SK-N-SH (cell line): Measurements from ENCODE around the gene PICK1.

Experiments used
- CHD2 ChIP-seq: fragments of 150-350 bp; IDR thresholded peaks from 2 replicates; pipeline ENCODE4 v1.6.1; 2018; ENCODE audit warnings: low read length; ENCODE audit not compliant: partially characterized antibody
- EP300 ChIP-seq, 2 experiments: IDR thresholded peaks; 2 replicates each; pipeline versions ENCODE4 v1.4.0 to v1.6.1; 2012; ENCODE audit warnings: borderline replicate concordance in 1 of 2, low read depth in 1 of 2, low read length in 1 of 2
- EZH2phosphoT487 ChIP-seq: fragments of 200-600 bp; sonication (generic); IDR thresholded peaks from 2 replicates; pipeline ENCODE4 v1.6.1; 2017; ENCODE audit warnings: low read depth, mixed run types, mild to moderate bottlenecking, antibody characterized with exemption, moderate library complexity, borderline replicate concordance
- FOXM1 ChIP-seq: IDR thresholded peaks from 2 replicates; pipeline ENCODE4 v1.4.0; 2012; ENCODE audit warnings: low read depth, mild to moderate bottlenecking
- GABPA ChIP-seq: IDR thresholded peaks from 2 replicates; pipeline ENCODE4 v1.4.0; 2012; ENCODE audit warnings: low read depth, mild to moderate bottlenecking
- JUND ChIP-seq: IDR thresholded peaks from 2 replicates; pipeline ENCODE4 v1.4.0; 2012
- NFIC ChIP-seq: IDR thresholded peaks from 2 replicates; pipeline ENCODE4 v1.4.0; 2012; ENCODE audit warnings: borderline replicate concordance
- RAD21 ChIP-seq: IDR thresholded peaks from 2 replicates; pipeline ENCODE4 v1.6.1; 2012; ENCODE audit warnings: mild to moderate bottlenecking, low read length
- REST ChIP-seq: IDR thresholded peaks from 2 replicates; pipeline ENCODE4 v1.6.1; 2012; ENCODE audit warnings: mild to moderate bottlenecking, low read depth, low read length, moderate library complexity
- SMC3 ChIP-seq: IDR thresholded peaks from 2 replicates; pipeline ENCODE4 v1.6.1; 2012; ENCODE audit warnings: low read depth, low read length, improper control_type of control experiment
- TCF12 ChIP-seq: IDR thresholded peaks from 2 replicates; pipeline ENCODE4 v1.4.0; 2012
- TF ChIP-seq, protein P1 (sequence below): fragments of 200-600 bp; sonication (generic); IDR thresholded peaks from 2 replicates; pipeline ENCODE4 v1.6.1; 2017; ENCODE audit warnings: antibody characterized with exemption, mild to moderate bottlenecking, moderate library complexity

- TF ChIP-seq, protein P1, sequence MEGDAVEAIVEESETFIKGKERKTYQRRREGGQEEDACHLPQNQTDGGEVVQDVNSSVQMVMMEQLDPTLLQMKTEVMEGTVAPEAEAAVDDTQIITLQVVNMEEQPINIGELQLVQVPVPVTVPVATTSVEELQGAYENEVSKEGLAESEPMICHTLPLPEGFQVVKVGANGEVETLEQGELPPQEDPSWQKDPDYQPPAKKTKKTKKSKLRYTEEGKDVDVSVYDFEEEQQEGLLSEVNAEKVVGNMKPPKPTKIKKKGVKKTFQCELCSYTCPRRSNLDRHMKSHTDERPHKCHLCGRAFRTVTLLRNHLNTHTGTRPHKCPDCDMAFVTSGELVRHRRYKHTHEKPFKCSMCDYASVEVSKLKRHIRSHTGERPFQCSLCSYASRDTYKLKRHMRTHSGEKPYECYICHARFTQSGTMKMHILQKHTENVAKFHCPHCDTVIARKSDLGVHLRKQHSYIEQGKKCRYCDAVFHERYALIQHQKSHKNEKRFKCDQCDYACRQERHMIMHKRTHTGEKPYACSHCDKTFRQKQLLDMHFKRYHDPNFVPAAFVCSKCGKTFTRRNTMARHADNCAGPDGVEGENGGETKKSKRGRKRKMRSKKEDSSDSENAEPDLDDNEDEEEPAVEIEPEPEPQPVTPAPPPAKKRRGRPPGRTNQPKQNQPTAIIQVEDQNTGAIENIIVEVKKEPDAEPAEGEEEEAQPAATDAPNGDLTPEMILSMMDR: no peak
- TF ChIP-seq JUND: no peak
- TF ChIP-seq FOXM1: no peak
- TF ChIP-seq CHD2: no peak
- TF ChIP-seq EP300 (IDR thresholded peaks at IDR 0.05; ENCODE audit: borderline replicate concordance in 1 of 2, low read depth in 1 of 2, low read length in 1 of 2): no peak
- no peak for TF ChIP-seq GABPA
- TF ChIP-seq SMC3: no peak
- no peak for TF ChIP-seq NFIC
- no peak for TF ChIP-seq REST
- TF ChIP-seq TCF12: no peak
- no peak for TF ChIP-seq RAD21
- TF ChIP-seq EZH2phosphoT487: no peak
Observed at GRCh38 chr22:38021206-38021605, 36.0 kb upstream of the PICK1 start.
